Measurements from ENCODE around the gene CBARP. TPM values are rescaled to one million over a fixed set of nuclear protein-coding genes. Genes with fewer than 3 reads are reported as not detected.
A peak's percentile ranks its signal among the peaks of the same experiment; 100 is the strongest.

The CBARP gene
- total and polyA plus RNA-seq, 9 of the 15 experiments (the other 6 are each of a cell fraction or from before 2014, with no cell fraction given) = 0.03 to 8.9 (median 1.2) TPM; not detected in 1

DNA sequence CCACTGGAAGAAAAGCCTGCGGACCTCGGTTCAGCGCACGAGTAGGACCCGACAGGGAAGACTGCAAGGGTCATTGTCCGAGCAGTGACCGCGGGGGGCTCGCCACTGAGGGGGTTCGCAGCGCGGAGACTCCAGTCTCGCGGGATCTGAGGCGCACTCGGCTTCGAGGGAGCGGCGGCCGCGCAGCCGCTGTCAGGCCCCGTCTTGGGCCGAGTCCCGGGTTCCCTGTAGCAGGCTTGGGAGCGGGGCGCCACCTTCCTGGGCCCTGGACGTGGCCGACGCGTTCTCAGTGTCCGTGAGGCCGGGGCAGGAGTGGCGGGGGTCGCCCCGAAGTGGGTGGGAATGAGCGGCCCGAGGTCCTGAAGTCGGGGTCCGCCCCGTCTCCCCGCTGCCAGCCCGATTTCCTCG lies 37.1 kb upstream of the CBARP start (continued):
- TF ChIP-seq, protein P1, sequence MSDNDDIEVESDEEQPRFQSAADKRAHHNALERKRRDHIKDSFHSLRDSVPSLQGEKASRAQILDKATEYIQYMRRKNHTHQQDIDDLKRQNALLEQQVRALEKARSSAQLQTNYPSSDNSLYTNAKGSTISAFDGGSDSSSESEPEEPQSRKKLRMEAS (CRISPR knock-in tag; IDR thresholded peaks at IDR 0.05) = no peak
- TF ChIP-seq ELF4 (CRISPR knock-in tag; IDR thresholded peaks at IDR 0.05) (no peak), WHSC1 (IDR thresholded peaks at IDR 0.05; ENCODE audit: low read length) (no peak), NR2F6 (CRISPR knock-in tag; IDR thresholded peaks at IDR 0.05) (no peak), FIP1L1 (IDR thresholded peaks at IDR 0.05; ENCODE audit: low read depth, low read length, poor library complexity, severe bottlenecking) (peak; percentile 68), HIVEP1 (CRISPR knock-in tag; IDR thresholded peaks at IDR 0.05) (no peak), DDX20 (tag; IDR thresholded peaks at IDR 0.05; ENCODE audit: low read depth) (no peak), TCF7 (IDR thresholded peaks at IDR 0.05; ENCODE audit: borderline replicate concordance) (no peak), CC2D1A (IDR thresholded peaks at IDR 0.05) (no peak), KDM1A (IDR thresholded peaks at IDR 0.05) (no peak), TAF15 (IDR thresholded peaks at IDR 0.05; ENCODE audit: low read depth, low read length) (no peak), ZZZ3 (IDR thresholded peaks at IDR 0.05) (no peak)
- TF ChIP-seq, protein P2, sequence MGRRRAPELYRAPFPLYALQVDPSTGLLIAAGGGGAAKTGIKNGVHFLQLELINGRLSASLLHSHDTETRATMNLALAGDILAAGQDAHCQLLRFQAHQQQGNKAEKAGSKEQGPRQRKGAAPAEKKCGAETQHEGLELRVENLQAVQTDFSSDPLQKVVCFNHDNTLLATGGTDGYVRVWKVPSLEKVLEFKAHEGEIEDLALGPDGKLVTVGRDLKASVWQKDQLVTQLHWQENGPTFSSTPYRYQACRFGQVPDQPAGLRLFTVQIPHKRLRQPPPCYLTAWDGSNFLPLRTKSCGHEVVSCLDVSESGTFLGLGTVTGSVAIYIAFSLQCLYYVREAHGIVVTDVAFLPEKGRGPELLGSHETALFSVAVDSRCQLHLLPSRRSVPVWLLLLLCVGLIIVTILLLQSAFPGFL (CRISPR knock-in tag; IDR thresholded peaks at IDR 0.05) = no peak
- TF ChIP-seq, protein P3, sequence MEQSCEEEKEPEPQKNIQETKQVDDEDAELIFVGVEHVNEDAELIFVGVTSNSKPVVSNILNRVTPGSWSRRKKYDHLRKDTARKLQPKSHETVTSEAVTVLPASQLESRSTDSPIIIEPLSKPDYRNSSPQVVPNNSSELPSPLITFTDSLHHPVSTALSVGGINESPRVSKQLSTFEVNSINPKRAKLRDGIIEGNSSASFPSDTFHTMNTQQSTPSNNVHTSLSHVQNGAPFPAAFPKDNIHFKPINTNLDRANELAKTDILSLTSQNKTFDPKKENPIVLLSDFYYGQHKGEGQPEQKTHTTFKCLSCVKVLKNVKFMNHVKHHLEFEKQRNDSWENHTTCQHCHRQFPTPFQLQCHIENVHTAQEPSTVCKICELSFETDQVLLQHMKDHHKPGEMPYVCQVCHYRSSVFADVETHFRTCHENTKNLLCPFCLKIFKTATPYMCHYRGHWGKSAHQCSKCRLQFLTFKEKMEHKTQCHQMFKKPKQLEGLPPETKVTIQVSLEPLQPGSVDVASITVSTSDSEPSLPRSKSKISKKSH (CRISPR knock-in tag; IDR thresholded peaks at IDR 0.05) = 0 out of 2 replicates have a peak, but pooled peaks have one; percentile 64
- TF ChIP-seq, protein P4, sequence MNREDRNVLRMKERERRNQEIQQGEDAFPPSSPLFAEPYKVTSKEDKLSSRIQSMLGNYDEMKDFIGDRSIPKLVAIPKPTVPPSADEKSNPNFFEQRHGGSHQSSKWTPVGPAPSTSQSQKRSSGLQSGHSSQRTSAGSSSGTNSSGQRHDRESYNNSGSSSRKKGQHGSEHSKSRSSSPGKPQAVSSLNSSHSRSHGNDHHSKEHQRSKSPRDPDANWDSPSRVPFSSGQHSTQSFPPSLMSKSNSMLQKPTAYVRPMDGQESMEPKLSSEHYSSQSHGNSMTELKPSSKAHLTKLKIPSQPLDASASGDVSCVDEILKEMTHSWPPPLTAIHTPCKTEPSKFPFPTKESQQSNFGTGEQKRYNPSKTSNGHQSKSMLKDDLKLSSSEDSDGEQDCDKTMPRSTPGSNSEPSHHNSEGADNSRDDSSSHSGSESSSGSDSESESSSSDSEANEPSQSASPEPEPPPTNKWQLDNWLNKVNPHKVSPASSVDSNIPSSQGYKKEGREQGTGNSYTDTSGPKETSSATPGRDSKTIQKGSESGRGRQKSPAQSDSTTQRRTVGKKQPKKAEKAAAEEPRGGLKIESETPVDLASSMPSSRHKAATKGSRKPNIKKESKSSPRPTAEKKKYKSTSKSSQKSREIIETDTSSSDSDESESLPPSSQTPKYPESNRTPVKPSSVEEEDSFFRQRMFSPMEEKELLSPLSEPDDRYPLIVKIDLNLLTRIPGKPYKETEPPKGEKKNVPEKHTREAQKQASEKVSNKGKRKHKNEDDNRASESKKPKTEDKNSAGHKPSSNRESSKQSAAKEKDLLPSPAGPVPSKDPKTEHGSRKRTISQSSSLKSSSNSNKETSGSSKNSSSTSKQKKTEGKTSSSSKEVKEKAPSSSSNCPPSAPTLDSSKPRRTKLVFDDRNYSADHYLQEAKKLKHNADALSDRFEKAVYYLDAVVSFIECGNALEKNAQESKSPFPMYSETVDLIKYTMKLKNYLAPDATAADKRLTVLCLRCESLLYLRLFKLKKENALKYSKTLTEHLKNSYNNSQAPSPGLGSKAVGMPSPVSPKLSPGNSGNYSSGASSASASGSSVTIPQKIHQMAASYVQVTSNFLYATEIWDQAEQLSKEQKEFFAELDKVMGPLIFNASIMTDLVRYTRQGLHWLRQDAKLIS (CRISPR knock-in tag; IDR thresholded peaks at IDR 0.05) = peak; percentile 85
- TF ChIP-seq, protein P5, sequence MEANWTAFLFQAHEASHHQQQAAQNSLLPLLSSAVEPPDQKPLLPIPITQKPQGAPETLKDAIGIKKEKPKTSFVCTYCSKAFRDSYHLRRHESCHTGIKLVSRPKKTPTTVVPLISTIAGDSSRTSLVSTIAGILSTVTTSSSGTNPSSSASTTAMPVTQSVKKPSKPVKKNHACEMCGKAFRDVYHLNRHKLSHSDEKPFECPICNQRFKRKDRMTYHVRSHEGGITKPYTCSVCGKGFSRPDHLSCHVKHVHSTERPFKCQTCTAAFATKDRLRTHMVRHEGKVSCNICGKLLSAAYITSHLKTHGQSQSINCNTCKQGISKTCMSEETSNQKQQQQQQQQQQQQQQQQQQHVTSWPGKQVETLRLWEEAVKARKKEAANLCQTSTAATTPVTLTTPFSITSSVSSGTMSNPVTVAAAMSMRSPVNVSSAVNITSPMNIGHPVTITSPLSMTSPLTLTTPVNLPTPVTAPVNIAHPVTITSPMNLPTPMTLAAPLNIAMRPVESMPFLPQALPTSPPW (CRISPR knock-in tag; IDR thresholded peaks at IDR 0.05) = no peak

Measured in K562 (cell line).